Transverse colon (tissue), 4 donors: ENCODE data around the gene RAB28. TPM values are rescaled to one million over a fixed set of nuclear protein-coding genes. Genes with fewer than 3 reads are reported as not detected.

Experiments used
- DNase-seq: peaks from one replicate; pipeline ENCODE4 v3.0.0-alpha.2; 2019
- H3K27ac ChIP-seq, 4 donors: fragments of 200-600 bp; sonication (generic); 2 replicates each; pipeline ENCODE4 v1.5.1; 2016 to 2018; ENCODE audit warnings: inconsistent platforms in 4 of 4
- H3K27me3 ChIP-seq: fragments of 200-600 bp; sonication (generic); 2 replicates; pipeline ENCODE4 v1.5.1; 2017; ENCODE audit warnings: inconsistent platforms
- H3K36me3 ChIP-seq, 4 donors: fragments of 200-600 bp; sonication (generic); 2 replicates each; pipeline ENCODE4 v1.5.1; 2017 to 2019; ENCODE audit warnings: inconsistent platforms in 4 of 4
- H3K4me1 ChIP-seq, 4 donors: fragments of 200-600 bp; sonication (generic); 2 replicates each; pipeline ENCODE4 v1.5.1; 2017 to 2020; ENCODE audit warnings: inconsistent platforms in 4 of 4
- H3K4me3 ChIP-seq, 4 donors: fragments of 200-600 bp; sonication (generic); 1 replicate in 1 of 4; 2 replicates in 3 of 4; pipeline versions ENCODE4 v1.5.1 to v1.6.1; 2017 to 2019; ENCODE audit warnings: inconsistent platforms in 4 of 4
- H3K9me3 ChIP-seq, 2 donors: fragments of 200-600 bp; sonication (generic); 2 replicates each; pipeline ENCODE4 v1.5.1; 2017 to 2019; ENCODE audit warnings: inconsistent platforms in 2 of 2
- CTCF ChIP-seq, 5 experiments: fragments of 200-600 bp in 3 of 5; fragments of 450-650 bp in 2 of 5; sonication (generic) in 3 of 5; IDR thresholded peaks; 1 replicate in 2 of 5; 2 replicates in 3 of 5; pipeline ENCODE4 v1.5.1; 2016 to 2017; ENCODE audit warnings: antibody characterized with exemption in 5 of 5, inconsistent platforms in 3 of 5, mild to moderate bottlenecking in 2 of 5, moderate library complexity in 1 of 5
- EP300 ChIP-seq: sonication (generic); formaldehyde crosslinking; IDR thresholded peaks from one replicate; pipeline ENCODE4 v1.6.1; 2017; ENCODE audit warnings: antibody characterized with exemption, low read depth
- POLR2A ChIP-seq: fragments of 450-650 bp; IDR thresholded peaks from one replicate; pipeline ENCODE4 v1.6.1; 2016; ENCODE audit warnings: antibody characterized with exemption, mild to moderate bottlenecking, moderate library complexity
- POLR2AphosphoS5 ChIP-seq, 3 donors: sonication (generic); formaldehyde crosslinking; IDR thresholded peaks; one replicate each; pipeline ENCODE4 v1.6.1; 2016; ENCODE audit warnings: antibody characterized with exemption in 3 of 3
- WGBS, 2 donors: methylation state at CpG; one replicate each; pipeline ENCODE4 v1.1.5; 2018; ENCODE audit warnings: low coverage in 1 of 2; 5-methylcytosine and 5-hydroxymethylcytosine counted together
- in situ Hi-C, 4 donors: fragments of 200-750 bp; cut with MboI; loops; one replicate each; pipeline versions ENCODE4 v1.15.0 to v1.15.1; 2017; ENCODE audit warnings: low sequenced_read_pairs in 3 of 4, low pct_ligation_motif_present in 1 of 4, low pct_unique_long_range_greater_than_20kb in 1 of 4
- intact Hi-C: fragments of 100-400 bp; cut with DNase I; formaldehyde crosslinking; loops from one replicate; pipeline ENCODE4 v1.15.1; 2023; ENCODE audit warnings: low total_unique reads
- total RNA-seq, 4 donors: library from RNA; depleted of rRNA; stranded (reverse); fragments of >200 nt; gene quantifications; one replicate each; pipeline ENCODE4 v1.1.0, GENCODE V29; 2016

Gene RAB28
- total RNA-seq, 4 donors from 2014 or later: 6.4 to 19.5 (median 17.8) TPM

GRCh38 chr4:13461191-13461905, 22.8 kb downstream of the RAB28 start:
- no peak for DNase-seq
- H3K4me3 ChIP-seq: no peak overlapping the region
- intact Hi-C loops: no loop called here
- no peaks in the 10 kb centered on the region for H3K27me3 ChIP-seq
- H3K36me3 ChIP-seq: no peaks in the 10 kb centered on the region
- 78 to 86% methylated on average over 6 of the region's 6 CpGs for WGBS, 2 donors
- H3K4me1 ChIP-seq: peaks cover 0 to 2% (median 0%) of the 10 kb centered on the region in 4 donors
- no peak for TF ChIP-seq POLR2AphosphoS5 (IDR thresholded peaks at IDR 0.05)
- TF ChIP-seq POLR2A: no peak
- no peak for TF ChIP-seq EP300
- TF ChIP-seq CTCF (IDR thresholded peaks at IDR 0.05): no peak
- H3K9me3 ChIP-seq: peaks cover 0 to 5% of the 10 kb centered on the region in 2 donors
- no peak overlapping the region for H3K27ac ChIP-seq
- in situ Hi-C loops: no loop called here

GRCh38 chr4:13455411-13455810, 28.7 kb downstream of the RAB28 start:
- no peaks in the 10 kb centered on the region for H3K36me3 ChIP-seq
- 88% methylated on average over 3 of the region's 4 CpGs; no CpG with 5 or more reads in 1 of the 2 donors for WGBS, 2 donors
- intact Hi-C loops: no loop called here

GRCh38 chr4:13454786-13455185, 29.4 kb downstream of the RAB28 start:
- no peak overlapping the region for H3K4me3 ChIP-seq
- no peaks in the 10 kb centered on the region for H3K27me3 ChIP-seq
- 100% methylated on average over 1 of the region's 1 CpG; no CpG with 5 or more reads in 1 of the 2 donors for WGBS, 2 donors
- H3K36me3 ChIP-seq: no peaks in the 10 kb centered on the region
- DNase-seq: no peak
- H3K27ac ChIP-seq: no peak overlapping the region
- no peaks in the 10 kb centered on the region for H3K9me3 ChIP-seq
- in situ Hi-C loops (no loop called here), intact Hi-C loops (no loop called here)
- TF ChIP-seq CTCF (IDR thresholded peaks at IDR 0.05) (no peak), POLR2A (no peak), EP300 (no peak), POLR2AphosphoS5 (IDR thresholded peaks at IDR 0.05) (no peak)
- H3K4me1 ChIP-seq: no peaks in the 10 kb centered on the region

More at GRCh38 chr4:13455411-13455810, 28.7 kb downstream of the RAB28 start:
- H3K9me3 ChIP-seq: no peaks in the 10 kb centered on the region
- in situ Hi-C loops: no loop called here
- H3K4me1 ChIP-seq: no peaks in the 10 kb centered on the region
- TF ChIP-seq EP300 (no peak), POLR2AphosphoS5 (IDR thresholded peaks at IDR 0.05) (no peak), CTCF (IDR thresholded peaks at IDR 0.05) (no peak), POLR2A (no peak)
- no peaks in the 10 kb centered on the region for H3K27me3 ChIP-seq
- DNase-seq: no peak
- H3K27ac ChIP-seq: no peak overlapping the region
- no peak overlapping the region for H3K4me3 ChIP-seq

GRCh38 chr4:13452927-13453579, 31.1 kb downstream of the RAB28 start:
- in situ Hi-C loops: no loop called here
- WGBS, 2 donors: 40 to 61% methylated on average over 1 of the region's 1 CpG
- H3K27me3 ChIP-seq: no peaks in the 10 kb centered on the region
- no peak overlapping the region for H3K27ac ChIP-seq
- DNase-seq: no peak
- H3K9me3 ChIP-seq: no peaks in the 10 kb centered on the region
- intact Hi-C loops: no loop called here
- no peak overlapping the region for H3K4me3 ChIP-seq
- no peak for TF ChIP-seq POLR2AphosphoS5 (IDR thresholded peaks at IDR 0.05)
- no peak for TF ChIP-seq CTCF (IDR thresholded peaks at IDR 0.05)
- no peak for TF ChIP-seq POLR2A
- no peak for TF ChIP-seq EP300
- H3K36me3 ChIP-seq: no peaks in the 10 kb centered on the region
- H3K4me1 ChIP-seq: no peaks in the 10 kb centered on the region
